GM18502 (cell line): ENCODE results near the gene CALHM3.
"Not testable (repeated sequence)": the region's sequence is repeated elsewhere in the genome, so short reads cannot be mapped to it uniquely, and the experiment has no call there.

ENCODE experiments used
- ATAC-seq: cut with Tn5 transposase; IDR thresholded peaks from one replicate; pipeline ENCODE4 v1.9.1; 2021; ENCODE audit warnings: mild to moderate bottlenecking; ENCODE audit not compliant: unreplicated experiment, poor library complexity

CALHM3 gene

DNA sequence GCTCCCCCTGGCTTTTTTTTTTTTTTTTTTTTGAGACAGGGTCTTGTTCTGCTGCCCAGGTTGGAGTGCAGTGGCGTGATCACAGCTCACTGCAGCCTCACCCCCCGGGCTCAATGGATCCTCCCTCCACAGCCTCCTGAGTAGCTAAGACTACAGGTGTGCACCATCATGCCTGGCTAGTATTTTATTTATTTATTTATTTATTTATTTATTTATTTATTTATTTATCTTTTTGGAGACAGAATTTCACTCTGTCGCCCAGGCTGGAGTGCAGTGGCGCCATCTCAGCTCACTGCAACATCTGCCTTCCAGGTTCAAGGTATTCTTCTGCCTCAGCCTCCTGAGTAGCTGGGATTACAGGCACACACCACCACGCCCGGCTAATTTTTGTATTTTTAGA, 24.7 kb upstream of the CALHM3 start:
- not testable (repeated sequence) for ATAC-seq

DNA sequence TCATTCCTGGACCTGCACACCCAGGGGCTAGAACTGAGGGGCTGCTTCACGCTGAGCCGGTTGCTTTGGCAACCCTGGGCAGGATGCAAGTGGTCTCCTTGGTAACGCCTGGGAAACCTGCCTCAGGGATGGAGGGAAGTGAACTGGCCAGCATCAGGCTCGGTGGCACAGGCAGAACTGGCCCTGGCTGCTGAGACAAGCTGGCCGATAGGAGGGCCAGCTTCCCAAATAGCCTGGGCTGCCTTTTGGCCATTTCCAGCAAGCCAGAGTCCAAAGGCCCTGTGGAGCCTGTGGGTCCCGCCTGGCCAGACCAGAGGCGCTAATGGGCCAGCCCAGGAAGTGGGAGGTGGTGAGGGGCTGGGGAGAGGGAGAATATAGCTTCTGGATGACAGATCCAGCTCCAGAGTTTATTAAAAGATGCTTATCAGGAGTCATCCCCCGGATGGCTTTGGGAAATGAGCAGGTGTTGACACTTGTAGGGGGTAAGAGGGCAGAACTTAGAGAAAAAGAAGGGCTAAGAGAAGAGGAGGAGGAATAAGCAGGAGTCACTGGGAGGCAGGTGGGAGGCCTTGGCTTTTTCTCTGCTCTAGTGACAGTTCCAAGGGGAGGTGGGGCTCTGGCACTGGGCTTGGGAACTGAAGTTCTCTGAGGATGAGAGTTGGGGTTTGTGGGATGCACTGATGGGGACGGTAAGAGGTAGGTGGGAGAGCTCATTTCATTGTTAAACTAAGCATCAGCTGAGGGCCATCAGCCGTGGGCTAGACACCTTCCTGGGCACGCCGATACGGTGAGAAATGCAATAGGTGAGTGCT, 24.0 kb upstream of the CALHM3 start:
- ATAC-seq, result no peak

DNA sequence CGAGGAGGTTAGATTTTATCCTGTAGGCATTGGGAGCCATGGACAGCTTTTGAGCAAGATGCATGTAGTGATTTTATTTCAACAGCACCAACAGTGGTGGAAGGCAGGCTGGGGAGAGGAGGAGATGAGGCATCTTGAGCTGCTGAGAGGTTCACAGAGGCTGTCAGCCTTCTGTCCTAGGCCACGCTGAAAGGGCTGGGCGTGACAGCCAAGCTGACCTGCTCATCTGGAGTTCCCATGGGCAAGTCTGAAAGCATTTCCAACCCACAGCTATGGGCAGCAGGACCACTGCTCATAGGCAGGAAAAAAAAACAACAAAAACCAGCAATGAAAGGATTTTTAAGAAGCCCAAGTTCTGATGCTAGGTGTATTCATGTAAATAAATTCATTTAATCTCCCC, 22.1 kb upstream of the CALHM3 start:
- ATAC-seq, result no peak

DNA sequence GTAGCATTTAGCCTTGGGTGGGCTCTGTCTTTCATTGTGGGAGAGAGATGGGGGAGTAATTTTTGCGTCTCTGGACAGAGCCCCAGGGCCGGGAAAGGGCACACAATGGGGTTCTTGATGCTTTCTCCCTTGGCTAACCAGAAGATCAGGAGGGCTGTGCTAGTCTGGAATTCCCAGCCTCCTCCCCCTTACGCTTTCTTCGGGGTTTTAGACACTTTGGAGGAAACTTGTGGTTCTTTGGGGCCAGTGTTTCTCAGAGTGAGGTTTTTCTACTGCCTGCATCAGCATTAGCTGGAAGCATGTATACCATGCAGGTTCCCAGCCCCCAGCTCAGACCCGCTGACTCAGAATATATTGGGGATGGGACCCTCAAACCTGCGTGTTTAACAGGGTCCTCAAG, 21.4 kb upstream of the CALHM3 start:
- ATAC-seq, result no peak

DNA sequence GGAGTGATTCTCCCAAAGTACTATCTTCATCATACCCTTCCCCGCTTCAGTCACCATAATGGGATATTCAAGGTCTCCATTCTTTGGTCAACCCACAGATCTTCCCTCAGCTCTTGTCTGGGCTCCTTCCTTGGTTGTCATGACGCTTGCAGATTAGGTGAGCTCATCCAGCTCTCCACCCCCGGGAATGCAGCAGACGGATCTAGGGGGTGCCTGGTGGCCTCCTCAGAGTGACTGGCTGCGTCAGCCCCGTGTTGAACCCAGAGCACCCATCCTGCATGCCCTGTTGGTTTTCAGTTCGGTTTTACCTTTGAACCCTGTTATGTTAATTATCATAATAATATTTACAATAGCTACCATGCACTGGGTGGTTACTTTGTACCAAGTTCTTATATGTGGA, 20.8 kb upstream of the CALHM3 start:
- no peak for ATAC-seq

DNA sequence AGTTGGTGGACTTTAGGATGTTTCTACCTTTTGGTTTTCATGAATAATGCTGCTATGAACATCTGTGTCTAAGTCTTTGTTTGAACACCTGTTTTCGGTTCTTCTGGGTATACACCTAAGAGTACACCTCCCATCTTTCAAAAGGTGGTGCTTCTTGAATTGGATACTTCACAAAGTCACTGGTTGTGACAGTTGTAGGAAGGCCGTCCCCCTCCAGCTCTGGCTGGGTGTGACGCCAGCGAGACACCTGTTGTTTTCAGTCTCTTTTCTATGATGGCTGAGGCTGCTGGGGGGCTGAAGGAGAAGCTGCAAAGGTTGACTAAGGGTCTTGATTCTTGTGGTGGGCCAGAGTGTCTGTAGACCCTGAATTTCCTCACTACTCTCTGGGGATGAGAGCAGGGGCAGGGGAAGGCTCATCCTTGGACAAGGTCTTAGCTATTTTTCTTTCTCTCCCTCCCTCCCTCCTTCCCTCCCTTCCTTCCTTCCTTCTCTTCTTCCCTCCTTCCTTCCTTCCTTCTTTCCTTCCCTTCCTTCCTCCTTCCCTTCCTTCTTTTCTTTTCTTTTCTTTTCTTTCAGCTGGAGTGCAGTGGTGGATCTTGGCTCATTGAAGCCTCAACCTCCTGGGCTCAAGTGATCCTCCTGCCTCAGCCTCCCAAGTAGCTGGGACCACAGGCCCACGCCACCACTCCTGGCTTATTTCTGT, 20.0 kb upstream of the CALHM3 start:
- no peak for ATAC-seq

DNA sequence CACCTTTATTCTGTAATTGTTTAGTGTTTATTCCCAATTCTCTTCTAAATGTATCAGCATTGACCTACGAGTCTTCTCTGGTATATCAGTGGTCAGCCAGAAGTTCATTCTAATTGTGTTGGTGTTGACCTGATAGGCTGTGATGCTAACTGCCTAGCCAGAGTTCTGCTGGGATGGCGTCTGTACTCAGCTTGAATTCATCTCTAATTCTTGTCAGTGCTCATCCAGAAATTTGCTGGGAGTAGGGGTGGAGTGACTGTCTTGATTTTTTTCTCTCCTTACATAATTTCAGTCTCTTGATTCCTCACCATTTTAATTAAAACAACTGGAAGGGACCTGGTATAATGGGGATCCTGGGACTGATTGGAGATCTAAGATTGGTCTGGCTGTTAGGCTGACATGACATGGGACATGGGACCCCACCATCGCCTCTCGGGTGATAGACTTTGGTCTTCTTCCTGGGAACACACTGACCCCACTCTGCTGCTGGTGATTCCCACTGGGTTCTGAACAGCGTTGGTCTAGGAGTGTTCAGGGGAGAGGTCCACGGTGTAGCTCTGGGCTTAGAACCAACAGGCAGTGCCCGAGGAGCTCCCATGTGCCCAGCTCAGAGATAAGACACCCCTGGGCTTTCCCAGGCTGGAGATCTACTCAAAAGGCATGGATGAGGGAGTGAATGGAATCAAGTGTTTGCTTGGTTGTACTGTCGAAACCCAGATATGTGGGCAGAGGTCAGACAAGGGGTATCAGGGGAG, 18.3 kb upstream of the CALHM3 start:
- ATAC-seq, result no peak

DNA sequence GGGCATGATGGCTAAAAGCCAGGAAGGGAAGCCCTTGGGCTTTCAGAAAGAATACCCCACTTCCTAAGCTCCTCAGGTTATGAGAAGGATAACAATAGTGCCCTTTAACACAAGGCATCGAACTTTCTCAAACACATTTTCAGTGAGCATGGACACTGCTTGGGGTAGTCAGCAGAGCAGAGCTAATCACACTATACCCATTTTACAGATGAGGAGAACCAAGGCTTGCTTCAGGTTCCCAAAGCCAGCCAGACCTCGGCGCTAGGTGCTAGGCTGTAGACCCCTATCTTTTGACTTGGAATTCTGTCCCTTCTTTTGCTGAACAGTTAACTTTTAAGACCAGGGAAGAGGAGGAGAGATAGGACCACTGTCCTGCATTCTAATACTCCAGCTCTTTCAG, 16.3 kb upstream of the CALHM3 start:
- ATAC-seq, result no peak

DNA sequence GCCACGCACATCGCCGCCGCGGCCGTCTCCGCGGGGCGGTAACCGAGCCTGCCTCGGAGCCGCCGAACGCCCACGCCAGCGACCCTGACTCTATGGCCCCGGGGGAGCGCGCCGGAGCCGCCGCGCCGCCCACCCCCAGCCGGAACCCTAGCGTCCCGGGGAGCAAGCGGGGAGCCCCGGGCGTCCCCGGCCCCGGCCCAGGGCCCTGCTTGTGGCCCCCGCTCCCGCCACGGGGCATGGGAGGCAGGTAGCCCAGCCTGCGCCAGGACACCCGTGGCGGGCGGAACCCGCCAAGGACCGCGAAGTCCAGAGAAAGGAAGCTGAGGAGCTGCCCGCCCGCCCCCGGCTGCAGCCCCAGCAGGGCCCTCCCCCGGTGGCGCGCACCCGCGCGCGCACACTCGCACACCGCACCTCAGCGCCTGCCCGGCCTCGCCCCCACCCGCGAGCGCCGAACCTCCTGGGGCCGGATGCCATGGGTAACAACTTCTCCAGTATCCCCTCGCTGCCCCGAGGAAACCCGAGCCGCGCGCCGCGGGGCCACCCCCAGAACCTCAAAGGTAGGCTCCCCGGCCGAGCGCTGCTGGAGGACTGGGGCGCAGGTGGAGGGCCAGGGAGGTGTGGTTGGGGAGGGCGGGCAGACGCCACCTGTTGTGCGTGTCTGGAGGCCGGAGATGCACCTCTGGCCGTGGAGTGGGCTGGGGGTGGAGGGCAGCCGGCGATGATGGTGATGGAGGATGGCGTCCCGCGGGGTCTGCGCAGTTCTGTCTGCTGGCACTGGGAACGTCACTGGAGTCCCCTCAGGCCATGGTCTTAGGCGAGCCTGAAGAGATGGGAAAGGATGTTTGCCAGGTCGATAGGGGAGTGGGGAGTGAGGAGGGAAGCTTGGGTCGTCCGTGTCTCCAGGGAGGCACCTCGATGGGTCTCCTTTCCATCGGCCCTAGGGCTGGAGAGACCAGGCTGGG, 15.2 kb upstream of the CALHM3 start:
- ATAC-seq, result no peak

DNA sequence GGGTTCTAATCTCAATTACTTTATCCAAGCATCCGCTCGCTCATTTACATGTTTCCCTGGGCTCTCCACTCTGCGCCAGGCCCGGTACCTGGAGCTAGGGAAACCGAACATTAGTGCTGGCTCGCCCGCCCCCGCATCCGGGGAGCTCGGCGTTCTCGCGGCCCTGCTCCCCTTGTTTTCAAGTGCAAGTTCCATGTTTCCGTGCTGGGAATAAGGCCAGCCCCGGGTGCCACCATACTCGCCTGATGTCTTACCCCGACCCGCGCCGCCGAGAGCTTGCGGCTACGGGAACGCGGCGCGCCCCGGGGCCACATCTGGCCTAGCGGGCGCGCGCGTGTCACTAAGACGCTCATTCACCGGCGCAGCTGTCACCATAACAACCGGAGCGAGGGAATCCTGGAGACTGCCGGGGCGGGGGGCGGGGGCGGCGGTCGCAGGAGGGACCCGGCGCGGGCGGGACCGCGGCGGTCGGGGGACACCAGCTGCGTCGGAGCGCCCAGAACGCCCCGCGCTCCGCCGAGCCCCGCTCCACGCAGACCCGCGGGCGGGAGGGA, 14.4 kb upstream of the CALHM3 start, which contains the start of gene NEURL1:
TSS of gene NEURL1 (plus strand) at position 344 of the 554 bp plus-strand sequence. CDS start 683 bp downstream, outside the sequence.
- no peak for ATAC-seq

DNA sequence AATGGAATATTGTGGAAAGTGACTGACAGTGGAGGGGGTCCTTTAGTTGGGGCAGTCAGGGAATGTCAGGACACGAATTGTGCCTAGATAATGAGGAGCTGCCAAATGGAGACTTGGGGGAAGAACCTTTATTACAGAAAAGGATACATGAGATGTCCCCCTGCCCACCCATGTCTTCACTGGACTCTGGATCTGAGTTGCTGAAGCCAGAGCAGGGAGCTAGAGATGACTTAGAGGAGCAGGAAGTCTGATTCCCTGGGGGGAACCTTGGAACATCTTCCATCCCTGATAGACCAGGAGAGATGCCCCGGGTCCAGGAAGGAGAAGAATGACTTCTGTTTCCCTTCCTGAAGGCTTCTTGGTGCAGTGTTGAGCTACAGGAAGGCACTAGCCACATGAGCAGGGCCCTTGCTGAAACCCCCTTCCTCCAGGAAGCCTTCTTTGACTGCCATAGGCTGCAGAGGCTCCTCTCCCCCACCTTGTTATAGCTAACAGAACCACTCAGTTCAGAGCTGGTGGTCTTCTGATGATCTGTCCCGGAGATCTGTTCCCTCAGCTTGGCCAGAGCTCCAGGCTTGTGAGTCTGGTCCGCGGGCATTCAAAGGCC, 13.7 kb upstream of the CALHM3 start:
- ATAC-seq, result no peak

DNA sequence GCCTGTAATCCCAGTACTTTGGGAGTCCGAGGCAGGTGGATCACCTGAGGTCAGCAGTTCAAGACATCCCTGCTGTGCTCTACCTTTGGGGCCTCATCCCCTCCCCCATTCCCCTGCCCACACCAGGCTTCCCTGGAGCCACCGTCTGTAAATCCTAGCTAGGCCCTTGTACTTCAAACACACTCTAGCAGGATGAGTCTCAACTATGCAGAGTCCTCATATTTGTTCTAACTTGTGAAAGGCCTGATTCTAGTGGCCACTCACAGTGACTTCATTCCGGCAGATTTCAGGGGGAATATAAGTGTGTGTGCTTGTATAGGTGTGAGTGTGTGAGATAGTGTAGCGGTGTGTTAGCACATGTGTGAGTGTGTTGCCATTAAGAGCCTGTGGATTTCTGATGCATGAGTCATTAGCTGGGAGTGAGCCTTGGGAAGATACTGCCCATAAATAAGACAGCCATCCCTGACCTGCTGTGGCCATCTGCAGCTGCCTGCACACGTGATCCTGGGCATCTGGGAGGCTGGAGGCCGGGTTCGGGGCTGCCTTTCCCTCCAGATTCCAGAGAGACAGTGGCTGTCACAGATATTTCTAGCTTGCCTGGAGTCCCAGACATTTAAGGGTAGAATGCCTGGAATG, 12.8 kb upstream of the CALHM3 start:
- ATAC-seq, result no peak

DNA sequence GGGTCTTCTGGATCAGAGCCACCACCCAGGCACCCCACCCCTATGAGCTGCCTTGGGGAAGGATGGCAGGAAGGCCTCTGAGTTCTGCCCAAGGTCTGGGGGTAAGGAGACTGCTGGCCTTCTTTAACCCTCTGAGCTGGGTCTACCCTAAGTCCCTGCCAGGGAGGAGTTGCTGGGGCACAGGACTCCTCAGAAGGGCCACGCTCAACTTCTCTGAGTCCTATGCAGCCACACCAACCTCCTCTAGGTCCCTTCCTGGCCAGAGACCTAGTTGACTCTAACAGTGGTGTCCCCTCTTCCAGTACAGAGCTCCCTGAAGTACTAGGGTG, 11.9 kb upstream of the CALHM3 start:
- ATAC-seq, result no peak

DNA sequence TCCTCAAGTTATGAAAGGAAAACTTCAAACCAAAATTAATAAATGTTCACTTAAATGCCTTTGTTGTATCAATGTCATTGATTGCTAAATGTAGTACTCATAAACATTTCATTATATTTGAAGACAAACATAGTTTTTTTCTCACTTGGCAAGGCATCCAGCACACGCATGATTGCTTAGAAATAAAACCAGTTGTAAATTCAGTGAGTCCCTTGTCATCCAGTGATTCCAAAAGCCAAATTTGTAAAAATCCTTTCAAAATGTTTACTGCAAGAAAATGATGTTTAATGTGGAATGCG, 8.3 kb upstream of the CALHM3 start:
- no peak for ATAC-seq

DNA sequence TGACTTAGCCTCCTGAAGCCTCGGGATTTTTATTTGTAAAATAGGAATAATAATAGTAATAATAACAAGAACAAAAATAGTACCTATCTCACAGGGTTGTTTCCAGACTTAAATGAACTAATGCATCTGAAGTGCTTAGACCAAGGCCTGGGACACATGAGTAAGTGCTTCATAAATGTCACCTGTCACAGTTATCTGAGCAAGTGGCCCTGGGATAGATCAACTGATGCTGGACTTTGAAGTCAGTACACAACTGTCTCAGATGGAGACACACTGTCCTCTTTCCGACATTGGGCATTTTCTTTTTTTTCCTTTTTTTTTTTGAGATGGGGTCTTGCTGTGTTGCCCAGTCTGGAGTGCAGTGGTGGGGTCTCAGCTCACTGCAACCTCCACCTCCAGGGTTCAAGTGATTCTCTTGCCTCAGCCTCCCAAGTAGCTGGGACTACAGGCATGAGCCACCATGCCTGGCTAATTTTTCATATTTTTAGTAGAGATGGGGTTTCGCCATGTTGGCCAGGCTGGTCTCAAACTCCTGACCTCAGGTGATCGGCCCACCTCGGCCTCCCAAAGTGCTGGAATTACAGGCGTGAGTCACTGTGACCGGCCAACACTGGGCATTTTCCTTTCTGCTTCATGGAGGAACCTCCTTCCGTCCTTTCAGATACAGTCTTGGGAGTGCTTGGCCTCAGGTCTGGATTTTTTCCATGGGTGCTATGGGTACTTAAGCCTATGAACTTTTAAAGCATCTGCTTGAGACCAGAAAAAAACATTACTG, 7.8 kb upstream of the CALHM3 start:
- not testable (repeated sequence) for ATAC-seq

DNA sequence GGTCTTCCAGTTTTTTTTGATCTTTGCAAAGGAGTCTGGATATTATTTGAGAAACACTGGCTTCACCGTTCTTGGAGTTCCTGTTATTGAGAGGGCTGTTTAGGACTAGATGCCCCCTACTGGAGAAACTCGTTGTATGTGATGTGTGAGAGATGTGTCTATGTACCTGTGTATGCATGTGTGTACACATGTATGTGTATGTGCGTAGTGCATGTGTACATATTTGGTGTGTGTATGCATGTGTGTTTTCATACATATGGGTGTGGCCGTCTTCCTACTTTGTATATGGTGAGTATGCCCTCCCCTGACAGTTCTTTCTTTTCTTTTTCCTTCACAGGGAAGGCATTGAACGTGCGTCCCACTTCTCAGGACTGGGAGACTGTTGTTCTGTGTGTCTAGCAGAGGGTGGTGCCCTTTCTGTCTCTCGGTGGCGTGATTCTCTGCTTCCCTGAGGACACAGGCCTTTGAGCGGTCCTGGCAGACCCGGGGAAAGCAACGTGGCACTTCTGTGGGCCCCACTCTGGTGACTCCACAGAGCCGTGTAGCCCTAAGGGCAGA, 3.0 kb upstream of the CALHM3 start:
- no peak for ATAC-seq

DNA sequence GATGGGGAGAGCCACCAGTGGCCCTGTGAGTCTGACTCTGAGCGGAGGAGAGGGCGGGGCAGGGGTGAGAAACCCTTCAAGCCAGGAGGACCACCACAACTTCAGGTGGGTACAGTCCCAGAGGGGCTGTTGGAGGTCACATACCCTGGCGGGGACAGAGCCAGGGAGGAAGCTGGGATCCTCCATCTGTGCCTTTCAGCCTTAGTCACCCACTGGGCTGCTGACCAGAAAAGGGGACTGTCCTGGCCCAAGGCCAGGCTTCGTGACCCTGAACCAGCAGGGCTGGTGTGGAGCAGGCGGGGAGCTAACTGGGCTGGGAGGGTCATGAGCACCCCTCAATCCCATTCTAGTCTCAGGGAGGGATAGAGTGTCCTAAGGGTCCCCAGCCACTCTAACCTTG, 1.5 kb upstream of the CALHM3 start:
- ATAC-seq, result no peak

DNA sequence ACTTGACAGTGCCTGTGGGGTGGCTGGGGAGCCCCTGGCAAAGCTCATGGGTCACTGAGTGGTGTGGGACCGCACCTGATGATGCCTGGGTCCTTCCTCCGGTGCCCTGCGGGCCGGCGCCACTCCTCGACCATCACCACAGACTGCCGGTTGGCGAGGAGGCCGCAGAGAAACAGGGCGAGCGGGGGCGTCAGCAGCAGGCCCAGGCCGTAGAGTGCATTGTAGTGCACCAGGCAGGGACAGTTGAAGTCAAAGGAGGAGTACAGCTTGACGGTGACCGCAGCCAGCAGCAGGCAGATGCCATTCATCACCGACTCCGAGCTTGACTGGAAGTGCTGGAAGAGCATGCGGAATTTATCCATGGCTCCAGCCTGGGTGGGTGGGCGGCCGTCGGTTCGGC, 369 bp downstream of the CALHM3 start:
- no peak for ATAC-seq
